ENCODE data around the gene PARD3. TPM values are rescaled to one million over a fixed set of nuclear protein-coding genes. Genes with fewer than 3 reads are reported as not detected.

Gene PARD3
- total RNA-seq, 2 donors from 2014 or later, result 59.6 to 74.6 TPM

- Mint-ChIP-seq H3K4me1 (peaks cover 6% of the 10 kb centered on the region), H3K4me3 (no peak overlapping the region), H3K36me3 (ENCODE audit: low read depth) (peaks cover 10% of the 10 kb centered on the region), H3K27ac (no peak overlapping the region), H3K27me3 (ENCODE audit: insufficient read depth) (no peaks in the 10 kb centered on the region), H3K9me3 (no peaks in the 10 kb centered on the region)
- H3K4me1 ChIP-seq (ENCODE audit: control insufficient read depth, insufficient read depth, low read length), result no peaks in the 10 kb centered on the region
- no peaks in the 10 kb centered on the region for H3K36me3 ChIP-seq (ENCODE audit: control insufficient read depth, insufficient read depth, low read length)
- no CpG with 5 or more reads among the region's 1 CpG for WGBS, 2 experiments (ENCODE audit: insufficient coverage in 1 of 2, insufficient read length in 1 of 2)
- H3K9me3 ChIP-seq (ENCODE audit: control insufficient read depth, low read length), result peaks cover 6% of the 10 kb centered on the region
- H3K9ac ChIP-seq (ENCODE audit: extremely low read depth, low read length, poor library complexity, severe bottlenecking), result no peak overlapping the region
- no peaks in the 10 kb centered on the region for H3K27me3 ChIP-seq (ENCODE audit: control insufficient read depth, insufficient read depth, low read length, poor library complexity, severe bottlenecking)
- H3K4me3 ChIP-seq (ENCODE audit: low read length), result no peak overlapping the region
- TF ChIP-seq CTCF (conservative IDR thresholded peaks at IDR 0.05), result no peak
- H3K27ac ChIP-seq (ENCODE audit: low read depth, low read length), result no peak overlapping the region
- no peak for DNase-seq
These were observed 657.6 kb downstream of the PARD3 start for GRCh38 chr10:34157501-34157900.

GRCh38 chr10:34156781-34157425, 658.2 kb downstream of the PARD3 start:
- H3K4me1 ChIP-seq (ENCODE audit: control insufficient read depth, insufficient read depth, low read length), result no peaks in the 10 kb centered on the region
- H3K27ac ChIP-seq (ENCODE audit: low read depth, low read length), result no peak overlapping the region
- Mint-ChIP-seq H3K9me3 (no peaks in the 10 kb centered on the region), H3K4me3 (no peak overlapping the region), H3K36me3 (ENCODE audit: low read depth) (peaks cover 6% of the 10 kb centered on the region), H3K27me3 (ENCODE audit: insufficient read depth) (no peaks in the 10 kb centered on the region), H3K27ac (no peak overlapping the region), H3K4me1 (peaks cover 6% of the 10 kb centered on the region)
- H3K9ac ChIP-seq (ENCODE audit: extremely low read depth, low read length, poor library complexity, severe bottlenecking), result no peak overlapping the region
- no peak overlapping the region for H3K4me3 ChIP-seq (ENCODE audit: low read length)
- 92 to 97% methylated on average over 5 to 6 of the region's 6 CpGs for WGBS, 2 experiments (ENCODE audit: insufficient coverage in 1 of 2, insufficient read length in 1 of 2)
- TF ChIP-seq CTCF (conservative IDR thresholded peaks at IDR 0.05), result peak; percentile 26
- no peaks in the 10 kb centered on the region for H3K36me3 ChIP-seq (ENCODE audit: control insufficient read depth, insufficient read depth, low read length)
- no peaks in the 10 kb centered on the region for H3K27me3 ChIP-seq (ENCODE audit: control insufficient read depth, insufficient read depth, low read length, poor library complexity, severe bottlenecking)
- H3K9me3 ChIP-seq (ENCODE audit: control insufficient read depth, low read length), result peaks cover under 1% of the 10 kb centered on the region
- DNase-seq, result no peak

- TF ChIP-seq CTCF (conservative IDR thresholded peaks at IDR 0.05), result no peak
- Histone ChIP-seq H3K27me3 (ENCODE audit: control insufficient read depth, insufficient read depth, low read length, poor library complexity, severe bottlenecking) (no peaks in the 10 kb centered on the region), H3K9ac (ENCODE audit: extremely low read depth, low read length, poor library complexity, severe bottlenecking) (no peak overlapping the region), H3K9me3 (ENCODE audit: control insufficient read depth, low read length) (no peaks in the 10 kb centered on the region), H3K4me1 (ENCODE audit: control insufficient read depth, insufficient read depth, low read length) (no peaks in the 10 kb centered on the region), H3K36me3 (ENCODE audit: control insufficient read depth, insufficient read depth, low read length) (no peaks in the 10 kb centered on the region), H3K27ac (ENCODE audit: low read depth, low read length) (no peak overlapping the region), H3K4me3 (ENCODE audit: low read length) (no peak overlapping the region)
- Mint-ChIP-seq H3K4me3 (no peak overlapping the region), H3K27ac (no peak overlapping the region), H3K36me3 (ENCODE audit: low read depth) (no peaks in the 10 kb centered on the region), H3K4me1 (peaks cover 6% of the 10 kb centered on the region), H3K27me3 (ENCODE audit: insufficient read depth) (no peaks in the 10 kb centered on the region), H3K9me3 (no peaks in the 10 kb centered on the region)
- DNase-seq, result no peak
- 73 to 79% methylated on average over 3 of the region's 3 CpGs for WGBS, 2 experiments (ENCODE audit: insufficient coverage in 1 of 2, insufficient read length in 1 of 2)
These were observed 659.3 kb downstream of the PARD3 start for GRCh38 chr10:34155812-34156211.

Data from endodermal cell (in vitro differentiated cells).